Upper lobe of right lung (tissue), 1 donor: Measurements from ENCODE around the gene SLC25A36. TPM values are rescaled to one million over a fixed set of nuclear protein-coding genes. Genes with fewer than 3 reads are reported as not detected.
"Not testable (repeated sequence)": the region's sequence is repeated elsewhere in the genome, so short reads cannot be mapped to it uniquely, and the experiment has no call there.

Experiments used
- ATAC-seq: fragments of 200-7000 bp; cut with Tn5 transposase; one replicate; pipeline ENCODE4 v1.9.1; 2020; ENCODE audit warnings: mild to moderate bottlenecking, moderate library complexity
- DNase-seq: peaks from one replicate; pipeline ENCODE4 v3.0.0-alpha.2; 2020
- H3K27ac ChIP-seq: fragments of 200-600 bp; one replicate; pipeline ENCODE4 v1.8.0; 2022
- H3K27me3 ChIP-seq: fragments of 200-600 bp; one replicate; pipeline ENCODE4 v1.8.0; 2022; ENCODE audit warnings: mild to moderate bottlenecking
- H3K36me3 ChIP-seq: fragments of 200-600 bp; one replicate; pipeline ENCODE4 v1.8.0; 2022
- H3K4me1 ChIP-seq: fragments of 200-600 bp; one replicate; pipeline ENCODE4 v1.8.0; 2022
- H3K4me3 ChIP-seq: fragments of 200-600 bp; one replicate; pipeline ENCODE4 v1.8.0; 2022; ENCODE audit warnings: mild to moderate bottlenecking
- H3K9me3 ChIP-seq: fragments of 200-600 bp; one replicate; pipeline ENCODE4 v1.8.0; 2022
- CTCF ChIP-seq: fragments of 200-600 bp; IDR thresholded peaks from one replicate; pipeline ENCODE4 v1.8.0; 2022; ENCODE audit warnings: antibody characterized with exemption
- intact Hi-C: fragments of 100-400 bp; cut with DNase I; formaldehyde crosslinking; loops from one replicate; pipeline ENCODE4 v1.11.0; 2022
- total RNA-seq: library from RNA; stranded (reverse); fragmentation: NEBNext Ultra II Directional; extraction: Animal tissue kit (Norgen Biotek cat#: 25700); gene quantifications from one replicate; pipeline ENCODE4 v1.2.1, GENCODE V29; 2021
- donor health status: DM: no; HTN: yes; CAD: no; lungs with severe emphysema.

SLC25A36 gene
- total RNA-seq, 1 donor from 2014 or later = 83.4 TPM

GRCh38 chr3:141009496-141009895 is 67.9 kb downstream of the SLC25A36 start:
- no peaks in the 10 kb centered on the region for H3K36me3 ChIP-seq
- no peak for DNase-seq
- no peak overlapping the region for H3K4me3 ChIP-seq
- H3K4me1 ChIP-seq = no peaks in the 10 kb centered on the region
- intact Hi-C loops = loop anchor here (5.0 to 10.0 kb wide), 2 partner anchors 95 to 183 kb away; no protein-coding TSS in a partner anchor
- H3K27ac ChIP-seq = no peak overlapping the region
- no peaks in the 10 kb centered on the region for H3K9me3 ChIP-seq
- ATAC-seq = no peak
- TF ChIP-seq CTCF = no peak
- H3K27me3 ChIP-seq = no peaks in the 10 kb centered on the region

- Histone ChIP-seq H3K4me1 (no peaks in the 10 kb centered on the region), H3K4me3 (no peak overlapping the region), H3K27me3 (no peaks in the 10 kb centered on the region), H3K36me3 (no peaks in the 10 kb centered on the region), H3K27ac (no peak overlapping the region), H3K9me3 (no peaks in the 10 kb centered on the region)
- TF ChIP-seq CTCF = peak; percentile 82
- intact Hi-C loops = no loop called here
- DNase-seq (peak; percentile 88), ATAC-seq (peak; percentile 90)
Observed at GRCh38 chr3:141011232-141011996, 69.8 kb downstream of the SLC25A36 start.

- Histone ChIP-seq H3K9me3 (no peaks in the 10 kb centered on the region), H3K27ac (no peak overlapping the region), H3K4me3 (no peak overlapping the region), H3K4me1 (no peaks in the 10 kb centered on the region), H3K36me3 (no peaks in the 10 kb centered on the region), H3K27me3 (no peaks in the 10 kb centered on the region)
- ATAC-seq (no peak), DNase-seq (no peak)
- intact Hi-C loops = no loop called here
- TF ChIP-seq CTCF = no peak
Observed at GRCh38 chr3:141011997-141012262, 70.3 kb downstream of the SLC25A36 start.

- Histone ChIP-seq H3K27ac (no peak overlapping the region), H3K27me3 (no peaks in the 10 kb centered on the region), H3K9me3 (no peaks in the 10 kb centered on the region), H3K4me3 (no peak overlapping the region), H3K36me3 (no peaks in the 10 kb centered on the region), H3K4me1 (no peaks in the 10 kb centered on the region)
- no peak for TF ChIP-seq CTCF
- DNase-seq (no peak), ATAC-seq (no peak)
- intact Hi-C loops = no loop called here
Observed at GRCh38 chr3:141012571-141012970, 70.9 kb downstream of the SLC25A36 start.

GRCh38 chr3:141015481-141015880 is 73.8 kb downstream of the SLC25A36 start:
- Histone ChIP-seq H3K27ac (no peak overlapping the region), H3K4me3 (no peak overlapping the region), H3K27me3 (no peaks in the 10 kb centered on the region), H3K36me3 (no peaks in the 10 kb centered on the region), H3K4me1 (no peaks in the 10 kb centered on the region), H3K9me3 (no peaks in the 10 kb centered on the region)
- DNase-seq = no peak
- no peak for ATAC-seq
- intact Hi-C loops = no loop called here
- no peak for TF ChIP-seq CTCF

- H3K4me3 ChIP-seq, intact Hi-C loops, ATAC-seq, DNase-seq, H3K9me3 ChIP-seq, H3K27ac ChIP-seq, H3K4me1 ChIP-seq, H3K27me3 ChIP-seq, H3K36me3 ChIP-seq: not testable (repeated sequence)
Observed at GRCh38 chr3:141017366-141018322, 76.0 kb downstream of the SLC25A36 start.
